NOMO-1 (cell line): Measurements from ENCODE around the gene TLE2.
A peak's percentile ranks its signal among the peaks of the same experiment; 100 is the strongest.
"Not testable (repeated sequence)": the region's sequence is repeated elsewhere in the genome, so short reads cannot be mapped to it uniquely, and the experiment has no call there.

Experiments
- DNase-seq, 2 experiments: peaks; one replicate each; lab custom pipeline; 2025; ENCODE audit not compliant: unreplicated experiment in 2 of 2; lab: John Stamatoyannopoulos, UW

The TLE2 gene

GRCh38 chr19:3038214-3038613 lies 9.1 kb upstream of the TLE2 start:
- no peak for DNase-seq

GRCh38 chr19:3036977-3037544 lies 8.0 kb upstream of the TLE2 start:
- not testable (repeated sequence) for DNase-seq

- DNase-seq, result peak; percentile 82 to 94
Measured at GRCh38 chr19:3036119-3036976, 7.3 kb upstream of the TLE2 start.

- peak; percentile 94 to 95 for DNase-seq
Measured at GRCh38 chr19:3035542-3036118, 6.5 kb upstream of the TLE2 start.

GRCh38 chr19:3034656-3035541 lies 5.8 kb upstream of the TLE2 start:
- DNase-seq, result peak; percentile 32 to 65

GRCh38 chr19:3034406-3034655 lies 5.3 kb upstream of the TLE2 start:
- no peak for DNase-seq

- DNase-seq, result no peak
Measured at GRCh38 chr19:3033595-3034405, 4.7 kb upstream of the TLE2 start.

GRCh38 chr19:3031607-3031867 lies 2.5 kb upstream of the TLE2 start:
- no peak for DNase-seq

GRCh38 chr19:3028305-3029064 lies 595 bp downstream of the TLE2 start:
- DNase-seq, result no peak

- DNase-seq, result no peak
Measured at GRCh38 chr19:3027981-3028304, 1.1 kb downstream of the TLE2 start.

- DNase-seq, result no peak
Measured at GRCh38 chr19:3027292-3027691, 1.8 kb downstream of the TLE2 start.

- DNase-seq, result no peak
Measured at GRCh38 chr19:3026768-3027167, 2.3 kb downstream of the TLE2 start.

GRCh38 chr19:3025549-3025886 lies 3.6 kb downstream of the TLE2 start:
- no peak for DNase-seq

- DNase-seq, result no peak
Measured at GRCh38 chr19:3024870-3025548, 4.1 kb downstream of the TLE2 start.

- no peak for DNase-seq
Measured at GRCh38 chr19:3024509-3024869, 4.6 kb downstream of the TLE2 start.

GRCh38 chr19:3020321-3020960 lies 8.6 kb downstream of the TLE2 start:
- no peak for DNase-seq

- DNase-seq, result no peak
Measured at GRCh38 chr19:3019211-3019854, 9.7 kb downstream of the TLE2 start.

- DNase-seq, result no peak
Measured at GRCh38 chr19:3017923-3018322, 11.2 kb downstream of the TLE2 start.
